Astrocyte of the hippocampus (primary cell): Measurements from ENCODE around the gene MMP28.
A peak's percentile ranks its signal among the peaks of the same experiment; 100 is the strongest.
"Not testable (repeated sequence)": the region's sequence is repeated elsewhere in the genome, so short reads cannot be mapped to it uniquely, and the experiment has no call there.

Source experiments
- DNase-seq: peaks from one replicate; pipeline ENCODE4 v3.0.0; 2011; ENCODE audit warnings: low read depth, low spot score

The MMP28 gene

DNA sequence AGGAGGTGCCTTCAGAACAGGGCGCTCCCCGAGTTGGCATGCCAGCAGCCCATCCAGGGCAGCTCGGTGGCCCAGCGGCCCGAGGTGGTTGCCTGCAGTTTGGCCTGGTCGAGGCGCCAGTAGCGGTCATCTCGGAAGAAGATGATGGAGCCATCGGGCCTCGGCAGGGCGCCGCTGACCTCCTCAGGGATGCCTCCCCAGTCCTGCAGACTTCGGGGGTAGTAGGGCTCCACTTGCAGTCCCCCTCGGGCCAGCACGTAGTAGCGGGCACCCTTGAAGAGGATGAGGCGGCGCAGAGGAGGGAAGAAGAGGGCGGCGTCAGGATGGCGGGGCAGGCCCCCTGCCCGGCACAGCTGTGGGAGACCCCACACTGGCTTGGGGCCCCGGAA, 29.0 kb downstream of the MMP28 start:
- DNase-seq, result no peak

DNA sequence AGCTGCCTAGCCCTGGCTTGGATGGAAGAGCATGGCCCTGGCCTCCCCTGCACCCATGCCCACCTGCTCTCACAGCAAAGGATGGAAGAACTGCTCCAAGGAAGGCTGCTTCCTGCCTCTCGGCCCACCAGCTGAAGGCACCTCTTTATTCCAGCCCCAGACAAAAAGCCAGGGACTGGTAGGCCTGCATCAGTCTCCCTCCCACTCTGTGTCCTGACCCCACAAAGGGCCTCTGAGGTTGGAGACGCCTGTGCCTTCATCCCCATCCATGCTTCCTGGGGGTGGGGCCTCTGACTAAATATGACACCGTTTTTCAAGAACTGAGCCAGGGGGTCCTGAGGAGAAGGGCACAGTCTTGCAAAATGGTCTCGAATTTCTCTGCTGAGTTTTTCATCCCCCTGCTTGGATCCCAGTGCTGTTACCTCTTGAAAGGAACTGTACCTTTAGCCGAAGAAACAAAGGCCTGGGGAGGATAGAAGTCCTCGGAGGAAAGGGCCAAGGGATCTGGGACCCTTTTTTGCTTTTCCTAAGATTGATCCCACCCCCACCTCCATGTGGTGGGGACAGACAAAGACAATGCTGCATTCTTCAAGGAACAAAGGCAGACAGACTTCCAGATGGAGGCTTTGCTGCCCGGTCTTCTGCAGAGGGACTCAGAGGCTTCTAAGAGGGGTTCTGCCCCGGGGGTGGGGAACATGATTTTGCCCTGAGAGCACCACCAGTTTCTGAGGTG, 29.5 kb downstream of the MMP28 start:
- DNase-seq, result no peak

DNA sequence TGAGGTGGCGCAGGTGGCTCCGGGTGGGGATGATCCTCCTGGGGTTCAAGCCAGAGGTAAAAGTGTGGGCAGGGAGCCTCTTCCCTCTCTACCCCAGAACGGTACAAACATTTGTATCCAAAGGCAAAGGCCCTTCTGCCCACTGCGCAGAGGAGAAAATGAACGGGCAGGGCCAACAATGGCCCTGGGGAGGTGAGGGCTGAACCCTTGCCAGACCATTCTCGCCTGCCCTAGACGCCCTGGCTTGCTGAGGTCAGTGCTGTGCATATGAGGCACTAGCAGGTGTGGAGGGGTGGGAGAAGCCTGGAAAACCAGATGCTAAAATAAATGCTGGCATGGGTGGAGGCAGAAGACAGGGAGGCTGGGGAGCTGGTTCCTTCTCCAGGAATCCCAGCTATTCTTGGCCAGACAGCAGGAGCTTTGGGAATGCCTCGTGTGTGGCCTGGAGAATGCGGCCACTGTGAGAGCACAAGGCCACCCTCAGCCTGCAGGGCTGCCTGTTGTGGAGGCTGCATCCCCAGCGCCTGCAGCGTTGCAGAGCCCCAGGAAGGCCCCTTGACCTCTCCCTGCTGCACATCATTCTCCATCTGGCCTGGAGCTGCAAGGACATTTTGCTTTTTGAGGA, 30.2 kb downstream of the MMP28 start:
- peak; percentile 48 for DNase-seq

DNA sequence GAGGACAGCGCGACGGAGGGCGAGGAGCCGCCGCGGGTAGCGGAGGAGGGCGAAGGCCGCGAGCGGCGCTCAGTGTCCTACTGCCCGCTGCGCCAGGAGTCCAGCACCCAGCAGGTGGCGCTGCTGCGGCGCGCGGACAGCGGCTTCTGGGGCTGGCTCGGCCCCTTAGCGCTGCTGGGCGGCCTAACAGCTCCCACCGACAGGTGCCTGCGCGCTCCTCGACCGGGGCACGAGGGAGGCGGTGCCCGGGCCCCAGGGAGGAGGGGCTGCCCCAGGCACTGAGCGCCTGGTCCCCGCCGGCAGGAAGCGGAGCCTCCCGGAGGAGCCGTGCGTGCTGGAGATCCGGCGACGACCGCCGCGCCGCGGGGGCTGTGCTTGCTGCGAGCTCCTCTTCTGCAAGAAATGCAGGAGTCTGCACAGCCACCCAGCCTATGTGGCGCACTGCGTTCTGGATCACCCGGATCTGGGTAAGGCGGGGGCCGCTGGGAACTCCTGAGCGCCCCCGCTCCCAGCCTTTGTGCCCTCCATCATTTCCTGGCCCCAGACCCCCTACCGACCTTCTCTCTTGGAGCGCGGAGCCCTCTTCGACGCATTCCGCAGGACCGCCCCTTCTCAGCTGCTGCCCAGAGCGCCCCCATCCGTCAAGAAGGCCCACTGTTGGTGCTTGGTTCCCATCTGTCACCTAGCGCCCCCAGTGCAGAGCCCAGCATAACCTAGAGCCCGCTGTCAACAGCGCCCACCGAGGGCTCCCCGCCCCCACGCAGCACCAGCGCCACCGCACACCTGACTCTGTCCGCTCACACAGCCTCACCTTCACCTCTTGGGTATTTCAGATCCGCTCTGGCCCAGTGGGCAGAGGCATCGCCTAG, 31.1 kb downstream of the MMP28 start:
- DNase-seq, result peak; percentile 96

DNA sequence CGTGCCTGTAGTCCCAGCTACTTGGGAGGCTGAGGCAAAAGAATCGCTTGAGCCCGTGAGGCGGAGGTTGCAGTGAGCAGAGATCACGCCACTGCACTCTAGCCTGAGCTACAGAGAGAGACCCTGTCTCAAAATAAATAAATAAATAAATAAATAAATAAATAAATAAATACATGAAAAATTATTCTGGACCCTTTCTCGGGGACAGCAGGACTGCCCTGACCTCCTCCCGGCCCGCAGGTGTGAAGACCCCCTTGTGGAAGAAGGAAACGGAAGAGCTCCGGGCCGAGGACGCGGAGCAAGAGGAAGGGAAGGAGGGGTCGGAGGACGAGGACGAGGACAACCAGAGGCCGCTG, 31.7 kb downstream of the MMP28 start:
- DNase-seq, result no peak

DNA sequence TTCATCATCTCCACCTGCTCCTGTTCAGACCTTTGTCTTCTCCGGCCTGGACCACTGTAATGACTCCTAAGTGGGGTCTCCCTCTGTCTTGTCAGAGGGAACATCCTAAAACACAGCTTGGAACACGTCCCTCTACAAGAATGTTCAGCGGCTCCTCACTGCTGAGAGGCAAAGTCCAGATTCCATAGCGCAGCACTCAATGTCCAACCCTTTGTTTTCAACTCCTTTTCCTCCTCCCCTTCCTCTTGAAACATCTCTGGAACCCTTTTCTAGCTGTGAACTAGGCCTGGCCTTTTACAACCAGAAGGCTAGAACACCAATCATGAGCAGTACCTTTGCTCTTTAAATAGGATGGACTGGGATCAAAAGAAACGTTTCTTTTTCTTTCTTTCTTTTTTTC, 33.8 kb downstream of the MMP28 start:
- no peak for DNase-seq

DNA sequence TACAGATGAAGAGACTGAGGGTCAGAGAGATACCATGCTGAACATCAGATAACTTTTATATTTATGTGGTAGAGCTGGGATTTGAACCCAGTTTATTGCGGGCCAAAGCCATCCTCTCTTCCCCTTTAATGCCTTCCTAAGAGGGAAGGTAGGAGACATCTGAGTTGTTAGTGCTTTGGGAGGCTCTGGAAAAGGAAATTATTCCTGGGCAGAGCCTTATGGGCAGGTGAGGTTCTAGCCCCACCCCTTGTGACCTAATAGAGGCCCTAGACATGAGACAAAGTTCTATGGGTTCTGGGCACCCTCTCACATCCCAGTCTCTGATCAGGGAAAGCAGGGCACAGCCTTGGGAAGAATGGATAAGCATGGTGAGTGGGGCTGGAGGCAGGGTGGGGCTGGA, 34.9 kb downstream of the MMP28 start, which contains the start of gene C17orf50:
Gene C17orf50, plus strand, starts transcription at position 301 of the 400 bp plus-strand sequence. Its CDS starts 55 bp downstream, at position 356.
- no peak for DNase-seq

DNA sequence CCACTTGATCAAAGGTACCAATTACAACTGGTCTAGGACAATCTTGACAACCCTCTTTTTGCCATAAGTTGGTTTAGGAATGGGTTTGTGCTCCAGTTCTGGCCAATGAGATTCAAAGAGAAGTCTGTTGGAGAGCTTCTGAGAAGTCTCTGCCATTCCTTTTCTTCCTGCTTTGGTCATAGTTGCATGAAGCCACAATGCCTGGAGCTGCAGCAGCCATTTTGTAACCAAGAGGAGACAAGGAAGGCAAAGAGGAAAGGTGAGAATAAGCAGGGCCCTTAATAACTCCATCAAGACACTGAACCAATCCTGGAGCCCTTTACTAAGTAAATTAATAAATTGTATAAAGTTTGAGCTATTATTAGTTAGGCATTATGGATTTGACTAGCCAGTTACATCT, 38.2 kb downstream of the MMP28 start:
- DNase-seq, result no peak

DNA sequence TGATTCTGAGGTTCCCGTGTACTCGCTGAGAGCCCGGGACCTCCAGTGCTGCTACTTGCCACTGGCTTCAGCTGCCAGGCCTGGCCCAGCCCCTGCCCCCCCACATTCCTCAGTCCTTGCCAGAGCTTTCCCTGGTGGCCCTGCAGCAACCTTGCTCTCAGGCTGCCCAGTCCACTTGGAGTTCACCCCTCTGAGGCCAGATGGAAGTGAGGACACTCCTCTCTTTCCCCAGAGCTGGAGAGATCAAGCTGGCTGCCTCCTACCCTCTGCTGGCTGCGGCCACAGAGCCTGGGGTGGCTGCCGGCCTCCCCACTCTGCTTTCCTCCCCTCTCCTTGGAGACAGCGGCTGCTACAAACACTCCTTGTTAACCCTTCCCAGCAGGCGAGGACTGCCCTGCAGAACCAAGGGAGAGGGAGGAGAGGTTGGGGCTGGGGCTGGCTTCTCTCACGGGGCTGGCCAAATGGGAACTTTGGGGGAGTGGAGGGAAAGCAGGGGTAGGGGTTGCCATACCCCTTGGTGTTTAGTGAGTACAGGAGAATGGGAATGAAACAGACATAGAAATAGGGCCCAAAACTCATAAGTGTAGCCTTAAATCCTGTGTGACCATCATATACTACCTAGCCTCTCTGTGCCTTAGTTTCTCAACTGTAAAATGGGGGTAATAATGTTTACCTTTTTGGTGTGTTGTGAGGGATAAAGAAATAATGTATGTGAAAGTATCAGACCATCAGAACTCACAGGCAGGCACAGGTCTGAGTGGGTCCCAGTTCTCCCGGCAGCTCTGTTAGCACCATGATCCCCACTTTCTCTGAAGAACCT, 42.3 kb downstream of the MMP28 start, which contains the start of gene GAS2L2:
Gene GAS2L2, minus strand, starts transcription at position 295 of the 820 bp plus-strand sequence. CDS start 389 bp downstream, outside the sequence.
- DNase-seq, result peak; percentile 33

DNA sequence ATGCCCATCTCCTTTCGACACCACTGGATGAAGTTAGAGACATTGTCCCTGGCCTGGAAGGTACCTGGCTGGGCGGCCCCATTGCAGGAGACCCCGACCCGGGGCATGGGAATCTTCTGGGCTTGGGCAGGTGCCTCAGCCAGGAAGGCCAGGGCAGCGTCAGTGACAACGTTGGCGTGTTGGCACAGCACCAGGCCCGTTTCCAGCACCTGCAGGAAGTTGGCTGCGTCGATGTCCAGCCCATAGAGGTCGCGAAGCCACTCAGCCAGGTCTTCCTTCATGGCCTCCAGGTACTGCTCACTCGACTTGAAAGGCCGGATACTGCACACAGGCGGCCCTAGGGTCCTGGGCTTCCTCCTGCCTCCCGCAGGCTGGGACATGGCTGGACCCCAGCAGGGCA, 43.0 kb downstream of the MMP28 start:
- DNase-seq, result no peak

DNA sequence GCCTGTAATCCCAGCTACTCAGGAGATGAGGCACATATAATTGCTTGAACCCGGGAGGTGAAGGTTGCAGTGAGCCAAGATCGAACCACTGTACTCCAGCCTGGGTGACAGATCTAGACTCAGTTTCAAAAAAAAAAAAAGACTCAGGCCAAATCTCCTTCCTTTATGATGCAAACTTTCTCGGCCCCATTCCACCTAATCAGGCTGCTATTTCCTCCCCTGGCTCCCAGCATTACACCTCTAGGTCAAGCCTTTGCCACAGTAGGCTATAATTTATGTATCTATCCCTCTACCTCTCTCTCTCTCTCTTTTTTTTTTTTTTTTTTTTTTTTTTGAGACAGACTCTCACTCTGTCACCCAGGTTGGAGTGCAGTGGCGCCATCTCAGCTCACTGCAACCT, 43.9 kb downstream of the MMP28 start:
- DNase-seq, result not testable (repeated sequence)

DNA sequence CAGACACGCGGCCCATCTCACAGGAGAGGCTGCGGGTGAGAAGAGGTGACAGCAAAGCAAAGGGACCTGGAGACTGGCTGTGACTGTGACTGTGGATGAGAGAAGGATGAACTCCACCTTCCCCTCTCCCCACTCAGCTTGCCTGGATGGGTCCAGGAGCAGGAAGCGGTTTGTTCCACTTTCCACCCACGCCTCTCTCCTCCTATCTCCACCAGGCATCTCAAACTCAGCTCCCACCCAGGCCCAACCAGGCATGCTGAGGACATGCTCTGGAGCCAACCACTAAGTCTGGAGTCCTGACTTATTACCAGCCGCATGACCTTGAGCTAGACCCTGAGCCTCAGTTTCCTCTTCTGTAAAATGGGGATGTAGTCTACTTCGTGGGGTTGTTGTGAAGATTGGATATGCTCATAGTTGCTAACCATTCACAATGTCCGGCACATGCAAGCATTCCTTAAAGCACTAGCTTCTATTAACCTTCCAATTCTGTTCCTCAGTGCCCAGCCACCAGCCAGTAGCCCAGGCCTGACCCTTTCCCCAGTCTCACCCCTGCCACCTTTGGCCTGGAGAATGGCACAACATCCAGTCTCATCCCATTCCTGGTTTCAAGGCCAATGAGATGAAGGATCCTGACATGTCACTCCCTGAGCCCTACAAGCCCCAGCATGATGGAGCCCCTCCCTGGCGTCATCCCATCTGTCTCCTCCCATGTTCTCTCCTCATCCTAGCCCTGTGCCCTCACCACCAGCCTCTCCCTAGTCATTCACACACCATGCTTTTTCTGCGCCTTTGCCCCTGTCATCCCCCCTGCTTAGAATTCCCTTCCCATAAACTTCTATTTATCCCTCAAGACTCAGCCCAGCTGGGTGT, 44.7 kb downstream of the MMP28 start:
- no peak for DNase-seq

DNA sequence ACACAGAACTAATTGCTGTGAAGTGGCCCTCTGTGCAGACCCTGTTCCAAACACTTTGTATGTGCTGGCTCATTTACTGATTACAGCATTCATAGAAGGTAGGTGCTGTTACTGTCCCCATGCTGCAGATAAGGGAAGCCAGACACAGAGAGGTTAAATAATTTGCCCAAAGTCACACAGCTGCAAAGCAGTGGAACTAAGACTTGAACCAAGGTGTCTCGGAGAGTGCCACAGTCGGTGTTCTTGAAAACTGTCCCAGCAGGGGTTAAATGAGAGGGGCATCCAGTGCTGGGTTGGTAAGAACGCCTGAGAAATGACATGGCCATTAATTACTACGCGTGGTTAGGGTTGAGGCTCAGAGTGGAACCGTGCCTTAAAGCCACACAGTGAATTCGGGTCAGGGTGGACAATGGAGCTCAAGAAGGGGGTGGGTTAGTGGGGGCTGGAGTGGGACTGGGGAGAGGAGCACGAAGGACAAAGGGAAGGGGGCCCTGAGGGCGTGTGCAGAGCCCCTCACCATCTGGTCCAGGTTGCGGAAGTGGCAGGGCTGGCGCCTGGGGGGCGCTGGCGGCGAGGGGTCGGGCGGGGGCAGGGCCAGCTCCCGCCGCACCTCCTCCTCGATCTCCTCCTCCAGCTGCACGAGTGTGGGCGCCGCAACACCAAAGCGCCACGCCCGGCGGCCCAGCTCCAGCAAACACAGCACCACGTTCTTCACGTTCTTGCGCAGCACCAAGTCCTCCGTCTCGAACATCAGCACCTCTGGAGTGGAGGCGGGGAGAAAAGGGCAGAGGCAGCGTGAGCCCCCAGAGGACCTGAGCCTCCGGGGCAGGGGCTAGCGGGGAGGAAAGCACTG, 45.7 kb downstream of the MMP28 start:
- no peak for DNase-seq

DNA sequence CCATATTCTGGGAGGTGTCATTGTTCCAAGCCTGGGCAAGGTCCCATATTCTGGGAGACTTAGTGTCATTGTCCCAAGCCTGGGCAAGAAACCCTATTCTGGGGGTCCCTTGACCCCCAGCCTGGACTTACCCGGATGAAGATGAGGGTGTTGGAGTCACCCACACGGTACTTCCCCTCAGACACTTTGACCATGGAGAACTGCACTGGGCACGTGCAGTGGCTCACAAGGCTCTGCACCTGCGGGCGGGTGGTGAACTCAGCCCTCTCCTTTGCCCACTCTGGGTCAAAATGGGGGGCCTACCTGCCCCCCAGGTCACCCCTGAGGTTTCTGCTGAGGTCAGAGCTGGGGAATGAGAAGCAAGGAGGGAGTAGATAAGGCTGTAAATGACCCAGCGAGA, 46.5 kb downstream of the MMP28 start:
- no peak for DNase-seq

DNA sequence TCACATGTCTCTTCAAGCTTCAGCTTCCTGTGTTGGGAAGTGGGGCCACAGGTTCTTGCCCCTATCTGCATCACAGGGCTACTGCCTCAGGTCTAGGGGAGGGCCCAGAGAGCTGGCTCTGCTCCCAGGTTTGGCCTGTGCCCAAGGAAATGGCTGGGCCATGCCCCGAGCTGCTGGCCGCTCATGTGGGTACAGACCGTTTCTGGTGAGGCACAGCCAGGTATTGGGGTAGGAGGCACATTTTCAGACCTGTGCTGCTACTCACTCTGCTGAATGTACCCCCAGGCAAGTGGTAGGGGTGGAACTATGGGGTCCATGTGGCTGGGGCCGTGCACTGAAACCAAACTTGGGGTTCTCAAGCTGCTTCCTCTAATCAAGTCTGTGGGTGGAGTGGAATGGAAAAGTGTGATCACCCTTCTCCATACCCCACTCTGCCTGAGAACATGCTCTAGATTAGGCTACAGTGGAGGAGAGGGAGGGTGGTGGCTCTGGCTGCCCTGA, 47.0 kb downstream of the MMP28 start:
- peak; percentile 43 for DNase-seq

DNA sequence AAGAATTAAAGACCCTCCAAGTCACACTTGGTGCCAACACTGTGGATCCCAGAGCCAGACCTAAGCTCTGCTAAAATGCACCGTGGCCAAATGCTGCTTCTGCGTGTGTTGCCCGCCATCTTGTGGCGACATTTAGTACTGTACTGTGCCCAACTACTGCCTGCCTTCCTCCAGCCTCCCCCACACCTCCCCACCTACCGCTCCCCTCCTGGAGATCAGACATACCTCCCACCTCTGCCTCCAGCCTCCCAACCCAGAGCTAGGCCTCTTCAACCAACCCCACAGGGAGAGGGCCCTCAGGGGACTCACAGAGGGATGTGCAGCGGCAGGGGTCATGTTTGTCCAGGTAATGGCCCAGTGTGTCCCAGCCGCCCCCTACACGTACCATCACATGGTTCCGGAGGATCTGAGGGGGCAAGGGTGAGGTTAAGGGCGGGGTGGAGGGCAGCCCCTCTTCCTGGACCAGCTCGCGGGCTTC, 47.9 kb downstream of the MMP28 start:
- peak; percentile 90 for DNase-seq

DNA sequence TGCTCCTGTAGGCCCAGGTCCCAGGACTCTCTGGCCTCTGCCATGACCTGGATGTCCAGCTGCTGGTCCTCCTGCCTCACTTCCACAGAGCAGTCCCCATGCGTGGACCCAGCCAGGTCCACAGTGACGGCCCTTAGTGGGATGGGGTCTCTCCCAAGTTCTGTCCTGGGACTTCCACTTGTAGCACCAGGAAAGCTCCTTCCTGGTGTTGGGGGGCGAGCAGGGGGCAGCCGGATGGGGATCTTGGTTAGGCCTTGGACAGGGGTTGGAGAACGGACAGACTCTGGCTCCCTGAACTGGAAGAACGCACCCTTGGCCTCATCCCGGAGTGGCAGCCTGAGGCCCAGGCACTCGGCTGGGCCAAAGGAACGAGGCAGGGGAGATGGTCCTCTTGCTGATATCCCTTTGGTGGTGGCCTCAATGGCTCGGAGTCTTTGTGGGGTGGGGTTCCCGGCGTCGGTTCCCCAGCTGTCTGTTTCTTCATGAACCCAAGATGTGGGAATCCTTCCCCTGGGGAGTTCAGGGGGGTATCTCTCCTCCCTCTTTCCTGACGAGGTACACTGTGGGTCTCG, 49.6 kb downstream of the MMP28 start:
- DNase-seq, result no peak

DNA sequence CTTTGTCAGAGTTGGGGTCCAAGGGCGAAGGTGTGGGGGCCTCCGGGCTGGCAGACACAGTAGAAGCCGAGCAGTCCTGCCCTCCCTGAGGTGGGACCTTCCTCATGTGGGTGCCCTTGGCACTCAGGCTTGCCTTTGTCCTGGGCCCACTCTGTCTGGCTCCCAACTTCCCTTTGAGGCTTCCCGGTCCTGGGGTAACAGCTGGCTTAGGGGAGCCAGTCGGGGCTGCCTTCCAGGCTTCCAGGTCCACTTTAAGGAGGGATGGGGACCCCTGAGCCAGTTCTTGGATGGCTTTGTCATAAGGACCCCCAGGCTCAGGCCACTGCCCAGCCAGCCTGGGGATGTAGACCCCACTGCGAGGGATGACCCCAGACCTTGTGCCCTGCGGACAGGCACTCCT, 50.2 kb downstream of the MMP28 start:
- no peak for DNase-seq

DNA sequence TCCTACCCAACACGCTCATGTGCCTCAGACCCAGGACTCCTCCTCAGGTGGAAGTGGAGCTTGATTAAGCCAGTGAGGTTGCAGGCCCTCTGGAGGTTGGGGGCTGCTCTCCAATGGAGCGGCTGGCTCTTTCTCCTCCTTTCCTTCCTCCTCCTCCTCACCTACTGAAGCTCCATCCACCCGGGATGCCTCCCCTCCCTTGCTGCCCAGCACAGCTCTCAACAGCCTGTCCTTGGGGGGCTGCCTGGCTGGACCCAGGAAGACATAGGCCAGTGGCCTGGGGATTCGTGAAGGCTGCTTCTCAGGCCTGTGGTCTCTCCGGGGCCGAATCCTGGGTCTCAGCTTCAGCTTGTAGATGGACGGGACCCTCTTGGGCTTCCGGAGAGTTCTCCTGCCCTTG, 50.6 kb downstream of the MMP28 start:
- DNase-seq, result no peak
